NB4 (cell line): ENCODE results near the gene ARHGAP22.

ENCODE experiments used
- DNase-seq: peaks from one replicate; pipeline ENCODE4 v3.0.0; 2010; ENCODE audit warnings: low read depth
- H3K4me3 ChIP-seq: one replicate; pipeline ENCODE4 v1.5.1; 2011; ENCODE audit warnings: mild to moderate bottlenecking, low read depth, low read length, moderate library complexity
- CTCF ChIP-seq: IDR thresholded peaks from one replicate; pipeline ENCODE4 v1.5.1; 2012; ENCODE audit warnings: low read depth, low read length
- MAX ChIP-seq: IDR thresholded peaks from 2 replicates; pipeline ENCODE4 v1.6.1; 2011; ENCODE audit warnings: low read depth, low read length
- MYC ChIP-seq: IDR thresholded peaks from 2 replicates; pipeline ENCODE4 v1.6.1; 2011; ENCODE audit warnings: low read depth, low read length
- POLR2A ChIP-seq: IDR thresholded peaks from 2 replicates; pipeline ENCODE4 v1.6.1; 2011; ENCODE audit warnings: mild to moderate bottlenecking; ENCODE audit not compliant: insufficient read length; ENCODE audit errors: extremely low read depth

ARHGAP22 gene

GRCh38 chr10:48520594-48520993 is 84.3 kb downstream of the ARHGAP22 start:
- H3K4me3 ChIP-seq: no peak overlapping the region
- DNase-seq: no peak
- no peak for TF ChIP-seq MYC

- H3K4me3 ChIP-seq: no peak overlapping the region
- no peak for TF ChIP-seq POLR2A
- no peak for TF ChIP-seq CTCF
- TF ChIP-seq MYC: no peak
- TF ChIP-seq MAX: no peak
- no peak for DNase-seq
These were observed 84.7 kb downstream of the ARHGAP22 start for GRCh38 chr10:48520184-48520506.

- no peak for DNase-seq
- H3K4me3 ChIP-seq: no peak overlapping the region
- TF ChIP-seq MYC (no peak), POLR2A (no peak), CTCF (no peak), MAX (no peak)
These were observed 85.2 kb downstream of the ARHGAP22 start for GRCh38 chr10:48519481-48520183.

- DNase-seq: no peak
- TF ChIP-seq MYC (no peak), CTCF (no peak), POLR2A (no peak), MAX (no peak)
These were observed 85.9 kb downstream of the ARHGAP22 start for GRCh38 chr10:48518986-48519385.

GRCh38 chr10:48517911-48518811 is 86.7 kb downstream of the ARHGAP22 start:
- TF ChIP-seq MYC (peak; percentile 46), MAX (peak; percentile 73), CTCF (no peak)
- peak; percentile 35 for DNase-seq
- H3K4me3 ChIP-seq: no peak overlapping the region

More at GRCh38 chr10:48518986-48519385, 85.9 kb downstream of the ARHGAP22 start:
- no peak overlapping the region for H3K4me3 ChIP-seq

GRCh38 chr10:48517482-48517881 is 87.4 kb downstream of the ARHGAP22 start:
- no peak overlapping the region for H3K4me3 ChIP-seq
- DNase-seq: no peak
- TF ChIP-seq CTCF: no peak
- no peak for TF ChIP-seq MAX
- no peak for TF ChIP-seq MYC
- no peak for TF ChIP-seq POLR2A
